HepG2 (cell line): ENCODE data around the gene ERMARD. TPM values are rescaled to one million over a fixed set of nuclear protein-coding genes. Genes with fewer than 3 reads are reported as not detected.

Experiments used
- ATF7 ChIP-seq, 2 experiments: fragments of 450-650 bp in 1 of 2; sonication (generic) in 1 of 2; formaldehyde crosslinking in 1 of 2; IDR thresholded peaks; 2 replicates each; pipeline versions ENCODE4 v1.4.0 to v1.6.1; 2016 to 2020; ENCODE audit warnings: antibody characterized with exemption in 1 of 2, mild to moderate bottlenecking in 1 of 2, missing genetic modification reagents in 1 of 2
- CENPX ChIP-seq: sonication (generic); formaldehyde crosslinking; IDR thresholded peaks from 2 replicates; pipeline ENCODE4 v1.9.0; 2021; ENCODE audit warnings: mild to moderate bottlenecking, missing genetic modification reagents, moderate library complexity
- EZH2 ChIP-seq: conservative IDR thresholded peaks from 2 replicates; pipeline ENCODE4 v1.6.1; 2012; ENCODE audit warnings: mild to moderate bottlenecking, low read depth, low read length, moderate library complexity
- GATA4 ChIP-seq: sonication (generic); IDR thresholded peaks from 2 replicates; pipeline ENCODE4 v1.6.1; 2016; ENCODE audit warnings: antibody characterized with exemption, low read depth, borderline replicate concordance
- HES4 ChIP-seq: sonication (generic); formaldehyde crosslinking; IDR thresholded peaks from 2 replicates; pipeline ENCODE4 v1.9.0; 2021; ENCODE audit warnings: mild to moderate bottlenecking, missing genetic modification reagents, borderline replicate concordance
- HINFP ChIP-seq: sonication (generic); formaldehyde crosslinking; IDR thresholded peaks from 2 replicates; pipeline ENCODE4 v1.4.0; 2020; ENCODE audit warnings: low read depth, mild to moderate bottlenecking, missing genetic modification reagents
- HNF4G ChIP-seq, 2 experiments: sonication (generic) in 1 of 2; formaldehyde crosslinking in 1 of 2; IDR thresholded peaks; 2 replicates each; pipeline versions ENCODE4 v1.4.0 to v1.6.1; 2011 to 2020; ENCODE audit warnings: borderline replicate concordance in 2 of 2, low read depth in 2 of 2, mild to moderate bottlenecking in 2 of 2, low read length in 1 of 2, missing genetic modification reagents in 1 of 2, moderate library complexity in 1 of 2
- HOXA5 ChIP-seq: sonication (generic); formaldehyde crosslinking; IDR thresholded peaks from 2 replicates; pipeline ENCODE4 v1.4.0; 2020; ENCODE audit warnings: missing genetic modification reagents
- KAT2B ChIP-seq: fragments of 150-350 bp; IDR thresholded peaks from 2 replicates; pipeline ENCODE4 v1.6.1; 2014; ENCODE audit warnings: low read depth, low read length, borderline replicate concordance
- KDM2A ChIP-seq: sonication (generic); formaldehyde crosslinking; IDR thresholded peaks from 2 replicates; pipeline ENCODE4 v1.4.0; 2020; ENCODE audit warnings: low read depth, missing genetic modification reagents, borderline replicate concordance
- MIER3 ChIP-seq: IDR thresholded peaks from 2 replicates; pipeline ENCODE4 v1.6.1; 2016; ENCODE audit warnings: missing compliant biosample characterization, borderline replicate concordance
- MTF1 ChIP-seq: sonication (generic); formaldehyde crosslinking; IDR thresholded peaks from 2 replicates; pipeline ENCODE4 v1.5.0; 2020; ENCODE audit warnings: missing genetic modification reagents
- NFIB ChIP-seq: sonication (generic); formaldehyde crosslinking; IDR thresholded peaks from 2 replicates; pipeline ENCODE4 v1.9.0; 2021; ENCODE audit warnings: missing genetic modification reagents, mild to moderate bottlenecking, borderline replicate concordance
- PITX1 ChIP-seq: sonication (generic); formaldehyde crosslinking; IDR thresholded peaks from 2 replicates; pipeline ENCODE4 v1.5.1; 2020; ENCODE audit warnings: mild to moderate bottlenecking, missing genetic modification reagents
- POLR2AphosphoS2 ChIP-seq: IDR thresholded peaks from 2 replicates; pipeline ENCODE4 v1.6.1; 2011; ENCODE audit warnings: low read depth, low read length, improper control_type of control experiment
- PRPF4 ChIP-seq: fragments of 200-400 bp; formaldehyde crosslinking; IDR thresholded peaks from 2 replicates; pipeline ENCODE4 v1.6.1; 2016; ENCODE audit warnings: low read length, low read depth; ENCODE audit not compliant: poor library complexity, severe bottlenecking
- RELA ChIP-seq: sonication (generic); formaldehyde crosslinking; IDR thresholded peaks from 2 replicates; pipeline ENCODE4 v1.4.0; 2020; ENCODE audit warnings: missing genetic modification reagents
- TBX2 ChIP-seq: sonication (generic); formaldehyde crosslinking; IDR thresholded peaks from 2 replicates; pipeline ENCODE4 v1.5.0; 2020; ENCODE audit warnings: missing genetic modification reagents, mild to moderate bottlenecking, borderline replicate concordance
- ZFP36L1 ChIP-seq: sonication (generic); formaldehyde crosslinking; IDR thresholded peaks from 2 replicates; pipeline ENCODE4 v1.8.0; 2022; ENCODE audit warnings: mild to moderate bottlenecking, missing genetic modification reagents, moderate library complexity
- ZNF101 ChIP-seq: sonication (generic); formaldehyde crosslinking; IDR thresholded peaks from 2 replicates; pipeline ENCODE4 v1.4.0; 2020; ENCODE audit warnings: mild to moderate bottlenecking, low read depth, missing genetic modification reagents, borderline replicate concordance
- ZNF446 ChIP-seq: sonication (generic); formaldehyde crosslinking; IDR thresholded peaks from 2 replicates; pipeline ENCODE4 v1.5.0; 2020; ENCODE audit warnings: mild to moderate bottlenecking, missing genetic modification reagents
- ZNF720 ChIP-seq: sonication (generic); formaldehyde crosslinking; IDR thresholded peaks from 2 replicates; pipeline ENCODE4 v1.4.0; 2020; ENCODE audit warnings: missing genetic modification reagents
- ZNF747 ChIP-seq: sonication (generic); formaldehyde crosslinking; IDR thresholded peaks from 2 replicates; pipeline ENCODE4 v1.8.1; 2023; ENCODE audit warnings: missing genetic modification reagents, mild to moderate bottlenecking, borderline replicate concordance
- ZNF790 ChIP-seq: sonication (generic); formaldehyde crosslinking; IDR thresholded peaks from 2 replicates; pipeline ENCODE4 v1.8.0; 2022; ENCODE audit warnings: missing genetic modification reagents, mild to moderate bottlenecking, borderline replicate concordance
- polyA plus RNA-seq, 8 experiments: library from polyadenylated mRNA; depleted of rRNA in 3 of 8; stranded (reverse) in 7 of 8; unstranded in 1 of 8; fragments of >200 nt; fragmentation: Illumina TruSeq in 4 of 8; extraction: Trizol in 4 of 8; gene quantifications; 2 replicates each; pipeline versions ENCODE4 v1.2.1 to v1.2.3, GENCODE V29; 2011 to 2016; ENCODE audit warnings: low read depth in 4 of 8, missing spikeins in 1 of 8, mixed read lengths in 1 of 8; ENCODE audit not compliant: insufficient read depth in 1 of 8
- total RNA-seq, 5 experiments: library from RNA; depleted of rRNA; stranded (reverse); fragments of >200 nt; fragmentation: Illumina TruSeq; extraction: Trizol; gene quantifications; 2 replicates each; pipeline ENCODE4 v1.2.3, GENCODE V29; 2016; ENCODE audit warnings: low read depth in 1 of 5
- TF ChIP-seq, protein P1 (sequence below): sonication (generic); formaldehyde crosslinking; IDR thresholded peaks from 2 replicates; pipeline ENCODE4 v1.4.0; 2020; ENCODE audit warnings: mild to moderate bottlenecking, missing genetic modification reagents

ERMARD gene
- total and polyA plus RNA-seq, 2 of the 13 experiments (the other 11 are each of a cell fraction or from before 2014, with no cell fraction given), result 8.8 to 10.7 TPM

DNA sequence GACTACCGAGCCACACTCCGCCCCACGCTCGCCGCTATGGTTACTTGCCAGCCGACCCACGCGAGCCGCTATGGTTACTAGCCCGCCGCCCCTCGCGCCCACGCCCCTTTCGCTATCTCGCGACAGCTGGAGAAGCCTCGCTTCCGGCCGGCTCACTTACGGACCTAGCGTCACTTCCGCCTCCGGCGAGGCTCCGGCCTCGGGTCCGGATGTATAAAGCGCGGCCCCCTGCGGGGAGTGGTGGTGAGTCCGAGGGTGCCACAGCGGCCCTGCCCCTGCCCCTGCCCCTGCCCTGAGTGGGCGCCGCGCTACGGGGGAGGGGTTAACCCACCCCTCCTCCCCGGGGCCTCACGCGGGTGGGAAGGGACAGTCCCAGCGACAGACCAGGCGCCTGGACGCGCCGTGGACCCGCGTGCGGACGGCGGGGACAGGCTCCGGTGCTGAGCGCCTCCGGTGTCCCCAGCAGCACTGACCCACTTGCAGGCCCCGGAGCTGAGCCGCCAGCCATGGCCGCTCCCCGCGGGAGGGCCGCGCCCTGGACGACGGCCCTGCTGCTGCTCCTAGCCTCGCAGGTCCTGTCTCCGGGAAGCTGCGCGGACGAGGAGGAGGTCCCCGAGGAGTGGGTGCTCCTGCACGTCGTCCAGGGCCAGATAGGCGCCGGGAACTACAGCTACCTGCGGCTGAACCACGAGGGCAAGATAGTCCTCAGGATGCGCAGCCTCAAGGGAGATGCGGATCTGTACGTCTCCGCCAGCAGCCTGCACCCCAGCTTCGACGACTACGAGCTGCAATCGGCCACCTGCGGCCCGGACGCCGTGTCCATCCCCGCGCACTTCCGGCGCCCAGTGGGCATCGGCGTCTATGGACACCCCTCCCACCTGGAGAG lies 49.2 kb upstream of the ERMARD start, which contains the start of the genes C6orf120 and WDR27 (continued):
- 0 out of 2 replicates have a peak, but pooled peaks have one; percentile 36 for TF ChIP-seq GATA4
- no peak; the same call in 1 of the 2 replicates for TF ChIP-seq HNF4G (IDR thresholded peaks at IDR 0.05; ENCODE audit: borderline replicate concordance, low read depth, low read length)
- TF ChIP-seq HNF4G (CRISPR knock-in tag; IDR thresholded peaks at IDR 0.05; ENCODE audit: borderline replicate concordance, low read depth), result no peak
- TF ChIP-seq ZNF720, result no peak
- no peak for TF ChIP-seq CENPX (CRISPR knock-in tag)
- peak; percentile 99 for TF ChIP-seq KDM2A (CRISPR knock-in tag)
- no peak for TF ChIP-seq ZFP36L1 (CRISPR knock-in tag)
- TF ChIP-seq KAT2B, result no peak
- TF ChIP-seq POLR2AphosphoS2, result peak; percentile 38; the same call in 1 of the 2 replicates
- no peak for TF ChIP-seq PRPF4
- TF ChIP-seq EZH2, result no peak
- peak; percentile 72; the same call in 1 of the 2 replicates for TF ChIP-seq HOXA5
- no peak for TF ChIP-seq HES4 (CRISPR knock-in tag)
- peak; percentile 61; the same call in 1 of the 2 replicates for TF ChIP-seq PITX1 (CRISPR knock-in tag)
- no peak; the same call in 1 of the 2 replicates for TF ChIP-seq MIER3 (CRISPR knock-in tag)
- 0 out of 2 replicates have a peak, but pooled peaks have one; percentile 9 for TF ChIP-seq MTF1
- no peak for TF ChIP-seq ATF7 (IDR thresholded peaks at IDR 0.05)
- peak; percentile 35; the same call in 1 of the 2 replicates for TF ChIP-seq ATF7 (CRISPR knock-in tag; IDR thresholded peaks at IDR 0.05)
- peak; percentile 82; the same call in 1 of the 2 replicates for TF ChIP-seq ZNF747
- 0 out of 2 replicates have a peak, but pooled peaks have one; percentile 26 for TF ChIP-seq ZNF446 (CRISPR knock-in tag)
- TF ChIP-seq TBX2 (CRISPR knock-in tag), result peak; percentile 84; the same call in 1 of the 2 replicates
- TF ChIP-seq, protein P1, sequence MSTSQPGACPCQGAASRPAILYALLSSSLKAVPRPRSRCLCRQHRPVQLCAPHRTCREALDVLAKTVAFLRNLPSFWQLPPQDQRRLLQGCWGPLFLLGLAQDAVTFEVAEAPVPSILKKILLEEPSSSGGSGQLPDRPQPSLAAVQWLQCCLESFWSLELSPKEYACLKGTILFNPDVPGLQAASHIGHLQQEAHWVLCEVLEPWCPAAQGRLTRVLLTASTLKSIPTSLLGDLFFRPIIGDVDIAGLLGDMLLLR (CRISPR knock-in tag), result peak; percentile 84
- no peak for TF ChIP-seq NFIB (CRISPR knock-in tag)
- TF ChIP-seq HINFP (CRISPR knock-in tag), result peak; percentile 91
- TF ChIP-seq ZNF101 (CRISPR knock-in tag), result no peak
- TF ChIP-seq ZNF790, result 0 out of 2 replicates have a peak, but pooled peaks have one; percentile 19
- peak; percentile 90 for TF ChIP-seq RELA (CRISPR knock-in tag)
